ENCODE results near the gene MUC21. TPM values are rescaled to one million over a fixed set of nuclear protein-coding genes. Genes with fewer than 3 reads are reported as not detected.

The MUC21 gene
- total and polyA plus RNA-seq, 5 experiments from 2014 or later, result not detected

DNA sequence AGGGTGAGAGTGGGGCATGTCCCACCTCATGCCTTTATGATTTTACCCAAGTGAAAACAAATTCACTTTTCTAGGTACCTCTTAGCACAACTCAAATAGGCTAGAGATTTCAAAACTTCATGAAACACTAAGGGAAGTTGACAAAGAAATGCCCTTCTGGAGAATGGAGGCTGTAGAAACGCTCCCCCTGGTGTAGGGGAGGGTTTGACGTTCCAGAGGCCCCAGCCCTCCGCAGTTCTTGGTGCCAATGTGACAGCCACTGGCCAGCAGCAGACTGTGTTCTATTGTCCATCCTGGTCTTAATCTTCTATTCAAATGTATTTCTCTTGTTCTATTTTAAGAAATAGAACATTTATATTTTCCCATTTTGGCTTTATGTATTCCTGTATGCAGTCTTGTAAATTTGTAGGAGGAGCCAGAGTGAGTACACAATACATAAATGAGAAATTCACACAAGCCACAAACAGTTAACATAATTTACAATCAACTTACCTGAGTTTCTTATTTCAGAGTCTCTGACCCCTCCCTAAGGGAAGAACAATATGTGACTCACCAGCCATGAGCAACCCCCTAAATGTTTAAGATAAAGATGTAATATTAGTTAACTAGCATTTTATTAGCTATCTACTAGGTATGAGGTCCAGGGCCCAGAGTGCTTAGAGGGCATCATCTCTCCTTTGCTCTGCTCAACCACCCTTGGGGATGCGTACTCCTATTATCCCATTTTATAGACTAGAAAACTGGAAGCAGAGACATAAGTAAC, 8.8 kb upstream of the MUC21 start:
- H3K9me3 Mint-ChIP-seq, result no peaks in the 10 kb centered on the region
- peaks cover 9 to 22% (median 15%) of the 10 kb centered on the region in 5 donors for H3K27me3 Mint-ChIP-seq
- POLR2A ChIA-PET, result interaction anchor here (1.0 kb wide), 1 partner anchor 16 kb away, joined by 3 read pairs; no protein-coding TSS in a partner anchor
- ATAC-seq (no peak), DNase-seq (no peak)
- no peaks in the 10 kb centered on the region for H3K36me3 Mint-ChIP-seq
- H3K4me3 Mint-ChIP-seq, result no peak overlapping the region
- no peak overlapping the region for H3K27ac Mint-ChIP-seq
- no peaks in the 10 kb centered on the region for H3K4me1 Mint-ChIP-seq

GRCh38 chr6:30979141-30979540, 4.4 kb upstream of the MUC21 start:
- ATAC-seq, result no peak
- Mint-ChIP-seq H3K27me3 (peaks cover 15 to 39% (median 31%) of the 10 kb centered on the region in 5 donors), H3K36me3 (no peaks in the 10 kb centered on the region), H3K4me1 (peaks cover 1 to 9% (median 3%) of the 10 kb centered on the region in 4 donors), H3K27ac (no peak overlapping the region), H3K4me3 (no peak overlapping the region), H3K9me3 (no peaks in the 10 kb centered on the region)
- POLR2A ChIA-PET, result no interaction called here
- no peak for DNase-seq

DNA sequence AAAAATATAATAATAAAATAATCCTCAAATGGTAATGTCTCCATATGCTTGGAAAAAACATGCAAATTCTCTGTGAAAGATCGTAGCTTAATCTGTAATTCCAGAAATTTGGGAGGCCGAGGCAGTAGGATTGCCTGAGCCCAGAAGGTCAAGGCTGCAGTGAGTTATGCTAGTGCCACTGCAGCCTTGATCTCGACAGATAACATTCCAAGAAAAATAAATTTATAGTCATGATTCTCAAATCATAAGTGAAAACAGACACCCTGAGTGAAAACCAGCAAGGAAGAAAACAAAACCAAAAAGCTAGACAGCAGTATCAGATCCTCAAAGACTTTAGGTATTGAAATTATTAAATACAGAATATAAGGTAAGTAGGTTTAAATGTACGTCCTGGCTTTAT, 3.8 kb upstream of the MUC21 start:
- H3K9me3 Mint-ChIP-seq, result no peaks in the 10 kb centered on the region
- no peak overlapping the region for H3K27ac Mint-ChIP-seq
- H3K4me1 Mint-ChIP-seq, result peaks cover 1 to 9% (median 3%) of the 10 kb centered on the region in 4 donors
- POLR2A ChIA-PET, result no interaction called here
- no peak for DNase-seq
- no peaks in the 10 kb centered on the region for H3K36me3 Mint-ChIP-seq
- ATAC-seq, result no peak
- no peak overlapping the region for H3K4me3 Mint-ChIP-seq
- H3K27me3 Mint-ChIP-seq, result peaks cover 15 to 40% (median 31%) of the 10 kb centered on the region in 5 donors

- Mint-ChIP-seq H3K27ac (no peak overlapping the region), H3K36me3 (no peaks in the 10 kb centered on the region), H3K4me1 (peaks cover 1 to 9% (median 3%) of the 10 kb centered on the region in 4 donors), H3K9me3 (no peaks in the 10 kb centered on the region), H3K27me3 (peaks cover 15 to 40% (median 35%) of the 10 kb centered on the region in 5 donors), H3K4me3 (no peak overlapping the region)
- POLR2A ChIA-PET, result no interaction called here
- ATAC-seq (no peak), DNase-seq (no peak)
Observed at GRCh38 chr6:30981942-30982772, 1.4 kb upstream of the MUC21 start.

DNA sequence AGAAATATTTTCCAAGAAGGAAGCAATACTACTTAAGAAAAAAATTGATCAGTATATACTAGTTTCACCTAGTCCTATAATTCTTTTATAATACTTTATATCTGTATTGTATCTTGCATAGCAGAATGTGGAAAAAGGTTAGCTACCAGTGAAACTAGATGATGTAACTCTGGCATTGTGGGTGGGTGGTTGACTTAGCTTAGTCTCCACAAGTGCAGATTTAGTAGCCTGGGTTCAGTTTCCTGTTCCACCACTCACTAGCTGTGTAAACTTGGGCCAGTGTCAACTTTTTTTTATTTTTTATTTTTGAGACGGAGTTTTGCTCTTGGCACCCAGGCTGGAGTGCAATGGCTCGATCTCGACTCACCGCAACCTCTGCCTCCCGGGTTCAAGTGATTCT, 2.0 kb downstream of the MUC21 start:
- POLR2A ChIA-PET, result no interaction called here
- no peaks in the 10 kb centered on the region for H3K36me3 Mint-ChIP-seq
- ATAC-seq (no peak), DNase-seq (no peak)
- peaks cover 10 to 35% (median 27%) of the 10 kb centered on the region in 5 donors for H3K27me3 Mint-ChIP-seq
- no peak overlapping the region for H3K27ac Mint-ChIP-seq
- peaks cover 7 to 17% (median 11%) of the 10 kb centered on the region in 4 donors for H3K4me1 Mint-ChIP-seq
- no peaks in the 10 kb centered on the region for H3K9me3 Mint-ChIP-seq
- no peak overlapping the region for H3K4me3 Mint-ChIP-seq

DNA sequence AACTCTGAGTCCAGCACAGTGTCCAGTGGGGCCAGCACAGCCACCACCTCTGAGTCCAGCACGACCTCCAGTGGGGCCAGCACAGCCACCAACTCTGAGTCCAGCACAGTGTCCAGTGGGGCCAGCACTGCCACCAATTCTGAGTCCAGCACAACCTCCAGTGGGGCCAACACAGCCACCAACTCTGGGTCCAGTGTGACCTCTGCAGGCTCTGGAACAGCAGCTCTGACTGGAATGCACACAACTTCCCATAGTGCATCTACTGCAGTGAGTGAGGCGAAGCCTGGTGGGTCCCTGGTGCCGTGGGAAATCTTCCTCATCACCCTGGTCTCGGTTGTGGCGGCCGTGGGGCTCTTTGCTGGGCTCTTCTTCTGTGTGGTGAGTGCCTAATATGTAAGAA, 3.8 kb downstream of the MUC21 start:
- no peak overlapping the region for H3K27ac Mint-ChIP-seq

GRCh38 chr6:30988209-30988825, 4.8 kb downstream of the MUC21 start:
- POLR2A ChIA-PET, result no interaction called here
- Mint-ChIP-seq H3K27me3 (peaks cover 4 to 16% (median 9%) of the 10 kb centered on the region in 5 donors), H3K4me1 (peaks cover 11 to 16% (median 15%) of the 10 kb centered on the region in 4 donors), H3K27ac (no peak overlapping the region), H3K36me3 (no peaks in the 10 kb centered on the region), H3K9me3 (no peaks in the 10 kb centered on the region), H3K4me3 (no peak overlapping the region)
- no peak for DNase-seq
- no peak for ATAC-seq

More for the DNA sequence above, 3.8 kb downstream of the MUC21 start:
- DNase-seq (no peak), ATAC-seq (no peak)
- Mint-ChIP-seq H3K36me3 (no peaks in the 10 kb centered on the region), H3K9me3 (no peaks in the 10 kb centered on the region), H3K4me1 (peaks cover 12 to 20% (median 17%) of the 10 kb centered on the region in 4 donors), H3K4me3 (no peak overlapping the region), H3K27me3 (peaks cover 10 to 27% (median 18%) of the 10 kb centered on the region in 5 donors)
- POLR2A ChIA-PET, result no interaction called here

DNA sequence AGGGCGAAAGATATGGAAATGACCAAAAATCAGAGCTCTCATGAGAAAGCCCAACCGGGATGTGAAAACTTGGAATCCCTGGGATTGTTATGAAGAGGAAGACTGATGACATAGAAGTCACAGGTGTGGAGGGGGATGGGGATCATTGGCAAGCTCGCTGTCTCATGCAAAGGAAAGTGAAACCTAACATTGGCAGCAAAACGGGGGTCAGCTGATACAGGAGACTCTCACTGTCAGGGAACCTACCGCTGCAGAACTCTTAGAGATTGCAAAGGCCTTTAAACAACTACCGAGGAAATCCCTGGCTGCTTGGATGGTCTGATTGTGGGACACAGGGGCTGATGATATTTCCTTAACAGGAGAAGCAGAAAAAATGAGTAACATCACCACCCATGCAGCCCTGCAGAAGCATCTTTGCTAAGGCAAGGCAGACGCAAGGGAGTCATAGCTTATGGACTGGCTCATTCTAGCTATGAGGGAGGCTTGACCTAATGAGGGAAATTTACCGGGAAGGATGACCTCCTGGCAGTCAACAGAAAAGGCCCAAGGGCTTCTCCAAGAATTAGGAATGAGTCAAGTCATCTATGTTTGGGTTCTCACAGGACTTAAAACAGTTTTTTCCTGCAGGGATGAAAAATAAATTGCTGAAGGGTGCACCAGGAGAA, 7.0 kb downstream of the MUC21 start:
- DNase-seq, result peak in 3 of 10 donors; percentile 13 to 35 (median 23)
- H3K4me3 Mint-ChIP-seq, result peak overlapping the region; percentile 70 to 83 (median 76)
- ATAC-seq, result peak; percentile 59 to 70
- H3K27ac Mint-ChIP-seq, result peak overlapping the region; percentile 15 to 91 (median 77)
- peaks cover 11 to 15% (median 14%) of the 10 kb centered on the region in 4 donors for H3K4me1 Mint-ChIP-seq
- peaks cover 0 to 2% (median 0%) of the 10 kb centered on the region in 3 donors for H3K36me3 Mint-ChIP-seq
- H3K9me3 Mint-ChIP-seq, result peaks cover 0 to 6% (median 0%) of the 10 kb centered on the region in 9 donors
- H3K27me3 Mint-ChIP-seq, result peaks cover 0 to 6% (median 2%) of the 10 kb centered on the region in 5 donors
- POLR2A ChIA-PET, result interaction anchor here (0.8 kb wide), 1 partner anchor 15 kb away, joined by 3 read pairs; no protein-coding TSS in a partner anchor

DNA sequence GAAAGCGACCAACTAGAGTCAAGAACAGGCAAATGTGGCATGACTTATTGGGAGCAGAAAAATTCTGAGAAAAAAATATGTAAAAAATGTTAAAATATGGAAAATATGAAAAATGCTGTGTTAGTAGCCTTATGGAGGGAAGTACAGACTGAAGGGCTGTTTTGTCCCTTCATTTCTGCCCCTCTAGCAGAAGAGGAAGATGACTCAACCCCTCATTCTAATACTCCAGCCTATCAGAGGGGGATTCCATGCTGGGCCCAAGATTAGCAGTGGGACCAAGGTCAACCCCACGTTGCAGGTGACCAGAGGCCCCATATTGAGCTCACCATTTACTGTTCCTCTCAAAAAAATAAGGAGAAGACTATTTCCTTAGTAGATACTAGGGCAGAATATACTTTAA, 8.4 kb downstream of the MUC21 start:
- ATAC-seq (no peak), DNase-seq (no peak)
- no peak overlapping the region for H3K4me3 Mint-ChIP-seq
- POLR2A ChIA-PET, result interaction anchor here (0.7 kb wide), 1 partner anchor 30 kb away, joined by 3 read pairs; no protein-coding TSS in a partner anchor
- peaks cover 11 to 15% (median 14%) of the 10 kb centered on the region in 4 donors for H3K4me1 Mint-ChIP-seq
- H3K9me3 Mint-ChIP-seq, result peaks cover 0 to 6% (median 0%) of the 10 kb centered on the region in 9 donors
- H3K27me3 Mint-ChIP-seq, result peaks cover 0 to 6% (median 2%) of the 10 kb centered on the region in 5 donors
- H3K27ac Mint-ChIP-seq, result peak overlapping the region in 1 of 10 donors; percentile 19
- H3K36me3 Mint-ChIP-seq, result peaks cover 0 to 2% (median 0%) of the 10 kb centered on the region in 3 donors

- Mint-ChIP-seq H3K27ac (no peak overlapping the region), H3K4me1 (peaks cover 4 to 10% (median 6%) of the 10 kb centered on the region in 4 donors), H3K36me3 (peaks cover 0 to 2% (median 0%) of the 10 kb centered on the region in 3 donors), H3K4me3 (no peak overlapping the region), H3K9me3 (peaks cover 0 to 6% (median 0%) of the 10 kb centered on the region in 9 donors), H3K27me3 (peaks cover 0 to 7% (median 0%) of the 10 kb centered on the region in 5 donors)
- POLR2A ChIA-PET, result no interaction called here
- no peak for DNase-seq
- ATAC-seq, result no peak
Observed at GRCh38 chr6:30997301-30997700, 13.8 kb downstream of the MUC21 start.

- Mint-ChIP-seq H3K36me3 (peaks cover 0 to 2% (median 0%) of the 10 kb centered on the region in 3 donors), H3K27ac (no peak overlapping the region), H3K4me3 (no peak overlapping the region), H3K9me3 (peaks cover 0 to 5% (median 0%) of the 10 kb centered on the region in 9 donors), H3K4me1 (peaks cover 4 to 10% (median 6%) of the 10 kb centered on the region in 4 donors), H3K27me3 (peaks cover 0 to 7% (median 0%) of the 10 kb centered on the region in 5 donors)
- DNase-seq, result no peak
- POLR2A ChIA-PET, result no interaction called here
- ATAC-seq, result no peak
Observed at GRCh38 chr6:30998785-30999184, 15.3 kb downstream of the MUC21 start.

Measured in naive thymus-derived CD8-positive, alpha-beta T cell (primary cell).